ENCODE results near the gene XRRA1.

GRCh38 chr11:74895340-74896116, 53.4 kb downstream of the XRRA1 start:
- no peak for TF ChIP-seq CTCF (IDR thresholded peaks at IDR 0.05; ENCODE audit: insufficient read depth, low read depth, low read length)
- TF ChIP-seq EZH2 (IDR thresholded peaks at IDR 0.05; ENCODE audit: insufficient read depth, low read length), result no peak

All from astrocyte (in vitro differentiated cells and primary cell).